Measurements from ENCODE around the gene MAPK10.

Gene MAPK10

DNA sequence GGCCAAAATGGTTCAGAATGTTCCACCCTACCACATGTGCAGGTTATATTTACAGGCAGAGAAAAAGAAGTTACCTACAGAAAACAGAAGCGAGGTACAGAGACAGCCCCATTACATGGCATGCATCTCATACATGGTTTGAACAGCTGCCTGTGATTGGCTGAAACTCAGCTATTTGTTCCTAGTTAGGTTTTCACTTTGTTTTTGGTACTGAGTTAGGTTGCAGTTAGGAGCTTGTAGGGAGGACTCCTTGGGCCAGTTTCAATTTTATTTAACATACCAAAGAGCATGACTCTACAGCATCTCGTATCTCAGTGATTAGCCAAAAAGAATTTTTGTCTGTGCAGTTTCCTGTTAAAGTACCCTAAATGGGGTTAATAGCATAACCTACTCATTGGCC, 392.0 kb downstream of the MAPK10 start:
- no peak for TF ChIP-seq FOXP2 (optimal IDR thresholded peaks at IDR 0.05; ENCODE audit: borderline replicate concordance, extremely low read depth, extremely low read length, insufficient read depth)
- TF ChIP-seq TAF1 (IDR thresholded peaks at IDR 0.05; ENCODE audit: borderline replicate concordance, insufficient read depth, low read length), result no peak
- no peak for TF ChIP-seq SIN3A (IDR thresholded peaks at IDR 0.05; ENCODE audit: borderline replicate concordance, insufficient read depth, low read length)

DNA sequence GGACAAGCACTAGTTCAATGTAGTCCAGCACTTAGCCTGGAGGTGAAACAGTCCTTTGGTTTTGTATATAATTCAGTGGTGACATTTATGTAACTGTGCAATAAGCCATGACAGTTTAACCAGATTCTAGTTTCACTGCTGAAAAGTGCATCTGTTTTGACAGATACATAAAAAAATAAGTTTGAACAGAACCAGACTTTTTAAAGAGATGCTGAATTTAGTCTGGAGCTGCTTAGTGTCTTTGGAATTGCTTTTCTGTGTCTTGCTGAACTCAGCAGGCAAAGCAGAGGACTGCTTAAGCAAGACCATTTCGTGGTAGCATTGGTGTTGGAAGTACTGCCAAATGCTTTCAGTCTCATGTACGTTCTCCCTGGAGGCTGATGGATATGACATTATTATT, 393.5 kb downstream of the MAPK10 start:
- TF ChIP-seq POLR2AphosphoS5 (IDR thresholded peaks at IDR 0.05; ENCODE audit: low read depth, low read length) (no peak), TAF1 (IDR thresholded peaks at IDR 0.05; ENCODE audit: borderline replicate concordance, insufficient read depth, low read length) (no peak), FOXP2 (optimal IDR thresholded peaks at IDR 0.05; ENCODE audit: borderline replicate concordance, extremely low read depth, extremely low read length, insufficient read depth) (no peak), SIN3A (IDR thresholded peaks at IDR 0.05; ENCODE audit: borderline replicate concordance, insufficient read depth, low read length) (no peak)
- TF ChIP-seq, protein P1, sequence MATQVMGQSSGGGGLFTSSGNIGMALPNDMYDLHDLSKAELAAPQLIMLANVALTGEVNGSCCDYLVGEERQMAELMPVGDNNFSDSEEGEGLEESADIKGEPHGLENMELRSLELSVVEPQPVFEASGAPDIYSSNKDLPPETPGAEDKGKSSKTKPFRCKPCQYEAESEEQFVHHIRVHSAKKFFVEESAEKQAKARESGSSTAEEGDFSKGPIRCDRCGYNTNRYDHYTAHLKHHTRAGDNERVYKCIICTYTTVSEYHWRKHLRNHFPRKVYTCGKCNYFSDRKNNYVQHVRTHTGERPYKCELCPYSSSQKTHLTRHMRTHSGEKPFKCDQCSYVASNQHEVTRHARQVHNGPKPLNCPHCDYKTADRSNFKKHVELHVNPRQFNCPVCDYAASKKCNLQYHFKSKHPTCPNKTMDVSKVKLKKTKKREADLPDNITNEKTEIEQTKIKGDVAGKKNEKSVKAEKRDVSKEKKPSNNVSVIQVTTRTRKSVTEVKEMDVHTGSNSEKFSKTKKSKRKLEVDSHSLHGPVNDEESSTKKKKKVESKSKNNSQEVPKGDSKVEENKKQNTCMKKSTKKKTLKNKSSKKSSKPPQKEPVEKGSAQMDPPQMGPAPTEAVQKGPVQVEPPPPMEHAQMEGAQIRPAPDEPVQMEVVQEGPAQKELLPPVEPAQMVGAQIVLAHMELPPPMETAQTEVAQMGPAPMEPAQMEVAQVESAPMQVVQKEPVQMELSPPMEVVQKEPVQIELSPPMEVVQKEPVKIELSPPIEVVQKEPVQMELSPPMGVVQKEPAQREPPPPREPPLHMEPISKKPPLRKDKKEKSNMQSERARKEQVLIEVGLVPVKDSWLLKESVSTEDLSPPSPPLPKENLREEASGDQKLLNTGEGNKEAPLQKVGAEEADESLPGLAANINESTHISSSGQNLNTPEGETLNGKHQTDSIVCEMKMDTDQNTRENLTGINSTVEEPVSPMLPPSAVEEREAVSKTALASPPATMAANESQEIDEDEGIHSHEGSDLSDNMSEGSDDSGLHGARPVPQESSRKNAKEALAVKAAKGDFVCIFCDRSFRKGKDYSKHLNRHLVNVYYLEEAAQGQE (IDR thresholded peaks at IDR 0.05; ENCODE audit: insufficient read depth in 1 of 2, low read depth in 2 of 2, low read length in 2 of 2), result no peak

DNA sequence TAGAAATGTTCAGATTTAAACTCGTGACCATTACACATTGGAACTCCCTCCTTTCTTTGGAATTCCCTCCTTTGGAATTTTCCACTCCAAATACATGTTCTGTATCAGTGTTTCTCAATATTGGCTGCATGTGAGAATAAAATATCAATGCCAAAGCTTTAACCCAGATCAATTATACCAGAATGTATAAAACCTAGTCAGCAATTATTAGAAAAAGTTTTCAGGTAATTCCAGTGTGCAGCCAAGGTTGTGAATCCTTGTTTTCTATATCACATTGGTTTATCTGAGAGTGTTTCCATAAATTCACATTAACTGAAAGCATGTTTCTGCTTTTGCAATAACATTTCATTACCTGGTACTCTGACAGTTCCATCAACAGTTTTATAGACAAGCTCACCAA, 394.3 kb downstream of the MAPK10 start:
- no peak for TF ChIP-seq POLR2AphosphoS5 (IDR thresholded peaks at IDR 0.05; ENCODE audit: low read depth, low read length)
- TF ChIP-seq FOXP2 (optimal IDR thresholded peaks at IDR 0.05; ENCODE audit: borderline replicate concordance, extremely low read depth, extremely low read length, insufficient read depth), result no peak
- TF ChIP-seq TAF1 (IDR thresholded peaks at IDR 0.05; ENCODE audit: borderline replicate concordance, insufficient read depth, low read length), result no peak
- TF ChIP-seq, protein P1 (IDR thresholded peaks at IDR 0.05; ENCODE audit: insufficient read depth in 1 of 2, low read depth in 2 of 2, low read length in 2 of 2), result no peak
- TF ChIP-seq SIN3A (IDR thresholded peaks at IDR 0.05; ENCODE audit: borderline replicate concordance, insufficient read depth, low read length), result no peak

DNA sequence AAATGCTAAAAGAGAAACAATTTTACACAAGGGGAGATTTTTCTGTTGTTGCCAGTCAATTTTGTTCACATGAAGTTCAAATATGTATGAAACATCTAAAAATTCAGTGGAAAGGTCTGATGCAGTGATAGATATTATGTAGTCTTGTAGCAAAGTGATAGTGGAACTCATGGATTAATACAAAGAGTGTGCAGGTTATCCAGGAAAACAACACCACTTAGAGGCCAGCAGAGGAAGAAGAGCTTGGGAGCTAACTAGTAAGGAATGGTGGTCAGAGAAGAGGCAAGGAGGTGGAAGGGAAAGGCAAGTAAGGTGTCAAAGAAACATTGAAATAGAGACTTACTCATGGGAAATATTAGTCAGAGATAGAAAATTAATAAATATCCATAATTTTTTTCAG, 395.6 kb downstream of the MAPK10 start:
- TF ChIP-seq POLR2AphosphoS5 (IDR thresholded peaks at IDR 0.05; ENCODE audit: low read depth, low read length) (no peak), TAF1 (IDR thresholded peaks at IDR 0.05; ENCODE audit: borderline replicate concordance, insufficient read depth, low read length) (no peak), SIN3A (IDR thresholded peaks at IDR 0.05; ENCODE audit: borderline replicate concordance, insufficient read depth, low read length) (no peak), FOXP2 (optimal IDR thresholded peaks at IDR 0.05; ENCODE audit: borderline replicate concordance, extremely low read depth, extremely low read length, insufficient read depth) (no peak)
- TF ChIP-seq, protein P1 (IDR thresholded peaks at IDR 0.05; ENCODE audit: insufficient read depth in 1 of 2, low read depth in 2 of 2, low read length in 2 of 2), result no peak

DNA sequence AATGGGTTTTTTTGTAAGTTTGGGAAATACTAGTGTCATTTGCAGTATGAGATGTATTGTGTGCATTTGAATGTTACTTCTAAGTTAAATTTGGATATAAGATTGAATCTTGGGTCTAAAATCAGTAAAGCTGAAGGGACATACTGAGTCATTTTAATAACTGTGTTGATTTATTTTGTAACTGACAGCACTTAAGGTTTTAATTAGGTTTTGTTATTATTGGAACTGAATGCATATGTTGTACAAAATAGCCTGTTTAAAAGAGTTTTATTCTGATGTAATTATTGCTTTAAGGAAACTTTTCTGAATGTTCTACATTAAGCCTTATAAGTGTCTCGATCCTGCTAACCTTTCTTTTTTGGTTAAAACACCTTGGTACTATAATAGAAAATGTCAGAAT, 396.6 kb downstream of the MAPK10 start:
- TF ChIP-seq, protein P1 (IDR thresholded peaks at IDR 0.05; ENCODE audit: insufficient read depth in 1 of 2, low read depth in 2 of 2, low read length in 2 of 2), result no peak
- TF ChIP-seq FOXP2 (optimal IDR thresholded peaks at IDR 0.05; ENCODE audit: borderline replicate concordance, extremely low read depth, extremely low read length, insufficient read depth) (no peak), TAF1 (IDR thresholded peaks at IDR 0.05; ENCODE audit: borderline replicate concordance, insufficient read depth, low read length) (no peak), SIN3A (IDR thresholded peaks at IDR 0.05; ENCODE audit: borderline replicate concordance, insufficient read depth, low read length) (no peak), POLR2AphosphoS5 (IDR thresholded peaks at IDR 0.05; ENCODE audit: low read depth, low read length) (no peak)

Data from PFSK-1 (cell line).